ENCODE results near the gene SSH2. TPM values are rescaled to one million over a fixed set of nuclear protein-coding genes. Genes with fewer than 3 reads are reported as not detected.

The SSH2 gene
- total and polyA plus RNA-seq, 2 of the 13 experiments (the other 11 are each of a cell fraction or from before 2014, with no cell fraction given) = 6.0 to 6.4 TPM

GRCh38 chr17:29661213-29661612, 268.8 kb downstream of the SSH2 start (continued):
- TF ChIP-seq KDM4B (CRISPR knock-in tag; IDR thresholded peaks at IDR 0.05) (no peak), PTBP1 (IDR thresholded peaks at IDR 0.05; ENCODE audit: low read depth, low read length, poor library complexity, severe bottlenecking) (no peak), HNF4A (CRISPR knock-in tag; IDR thresholded peaks at IDR 0.05) (peak; percentile 92), ZNF263 (CRISPR knock-in tag; IDR thresholded peaks at IDR 0.05) (no peak), SOX5 (CRISPR knock-in tag; IDR thresholded peaks at IDR 0.05; ENCODE audit: borderline replicate concordance) (peak; percentile 68; the same call in 1 of the 2 replicates), ZNF451 (CRISPR knock-in tag; IDR thresholded peaks at IDR 0.05) (no peak), TARDBP (CRISPR knock-in tag; IDR thresholded peaks at IDR 0.05) (0 out of 2 replicates have a peak, but pooled peaks have one; percentile 18), IRF1 (CRISPR knock-in tag; IDR thresholded peaks at IDR 0.05; ENCODE audit: low read depth) (no peak), ONECUT2 (CRISPR knock-in tag; IDR thresholded peaks at IDR 0.05) (no peak), ZNF20 (CRISPR knock-in tag; IDR thresholded peaks at IDR 0.05) (no peak), ZNF850 (CRISPR knock-in tag; conservative IDR thresholded peaks at IDR 0.05) (no peak)
- TF ChIP-seq, protein P1, sequence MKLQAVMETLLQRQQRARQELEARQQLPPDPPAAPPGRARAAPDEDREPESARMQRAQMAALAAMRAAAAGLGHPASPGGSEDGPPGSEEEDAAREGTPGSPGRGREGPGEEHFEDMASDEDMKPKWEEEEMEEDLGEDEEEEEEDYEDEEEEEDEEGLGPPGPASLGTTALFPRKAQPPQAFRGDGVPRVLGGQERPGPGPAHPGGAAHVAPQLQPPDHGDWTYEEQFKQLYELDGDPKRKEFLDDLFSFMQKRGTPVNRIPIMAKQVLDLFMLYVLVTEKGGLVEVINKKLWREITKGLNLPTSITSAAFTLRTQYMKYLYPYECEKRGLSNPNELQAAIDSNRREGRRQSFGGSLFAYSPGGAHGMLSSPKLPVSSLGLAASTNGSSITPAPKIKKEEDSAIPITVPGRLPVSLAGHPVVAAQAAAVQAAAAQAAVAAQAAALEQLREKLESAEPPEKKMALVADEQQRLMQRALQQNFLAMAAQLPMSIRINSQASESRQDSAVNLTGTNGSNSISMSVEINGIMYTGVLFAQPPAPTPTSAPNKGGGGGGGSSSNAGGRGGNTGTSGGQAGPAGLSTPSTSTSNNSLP (IDR thresholded peaks at IDR 0.05; ENCODE audit: low read depth, low read length) = peak; percentile 54; the same call in 1 of the 2 replicates
- TF ChIP-seq, protein P2, sequence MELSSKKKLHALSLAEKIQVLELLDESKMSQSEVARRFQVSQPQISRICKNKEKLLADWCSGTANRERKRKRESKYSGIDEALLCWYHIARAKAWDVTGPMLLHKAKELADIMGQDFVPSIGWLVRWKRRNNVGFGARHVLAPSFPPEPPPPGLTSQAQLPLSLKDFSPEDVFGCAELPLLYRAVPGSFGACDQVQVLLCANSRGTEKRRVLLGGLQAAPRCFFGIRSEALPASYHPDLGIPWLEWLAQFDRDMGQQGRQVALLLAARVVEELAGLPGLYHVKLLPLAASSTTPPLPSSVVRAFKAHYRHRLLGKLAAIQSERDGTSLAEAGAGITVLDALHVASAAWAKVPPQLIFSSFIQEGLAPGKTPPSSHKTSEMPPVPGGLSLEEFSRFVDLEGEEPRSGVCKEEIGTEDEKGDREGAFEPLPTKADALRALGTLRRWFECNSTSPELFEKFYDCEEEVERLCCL (CRISPR knock-in tag; IDR thresholded peaks at IDR 0.05; ENCODE audit: borderline replicate concordance) = no peak
- TF ChIP-seq, protein P3, sequence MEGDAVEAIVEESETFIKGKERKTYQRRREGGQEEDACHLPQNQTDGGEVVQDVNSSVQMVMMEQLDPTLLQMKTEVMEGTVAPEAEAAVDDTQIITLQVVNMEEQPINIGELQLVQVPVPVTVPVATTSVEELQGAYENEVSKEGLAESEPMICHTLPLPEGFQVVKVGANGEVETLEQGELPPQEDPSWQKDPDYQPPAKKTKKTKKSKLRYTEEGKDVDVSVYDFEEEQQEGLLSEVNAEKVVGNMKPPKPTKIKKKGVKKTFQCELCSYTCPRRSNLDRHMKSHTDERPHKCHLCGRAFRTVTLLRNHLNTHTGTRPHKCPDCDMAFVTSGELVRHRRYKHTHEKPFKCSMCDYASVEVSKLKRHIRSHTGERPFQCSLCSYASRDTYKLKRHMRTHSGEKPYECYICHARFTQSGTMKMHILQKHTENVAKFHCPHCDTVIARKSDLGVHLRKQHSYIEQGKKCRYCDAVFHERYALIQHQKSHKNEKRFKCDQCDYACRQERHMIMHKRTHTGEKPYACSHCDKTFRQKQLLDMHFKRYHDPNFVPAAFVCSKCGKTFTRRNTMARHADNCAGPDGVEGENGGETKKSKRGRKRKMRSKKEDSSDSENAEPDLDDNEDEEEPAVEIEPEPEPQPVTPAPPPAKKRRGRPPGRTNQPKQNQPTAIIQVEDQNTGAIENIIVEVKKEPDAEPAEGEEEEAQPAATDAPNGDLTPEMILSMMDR (CRISPR knock-in tag; IDR thresholded peaks at IDR 0.05) = no peak

Data from HepG2 (cell line).